GM19238 (cell line): ENCODE results near the gene RAB3A.

ENCODE experiments used
- DNase-seq: peaks from one replicate; pipeline ENCODE4 v3.0.0; 2011; ENCODE audit warnings: low spot score; ENCODE audit not compliant: insufficient read length

Gene RAB3A

DNA sequence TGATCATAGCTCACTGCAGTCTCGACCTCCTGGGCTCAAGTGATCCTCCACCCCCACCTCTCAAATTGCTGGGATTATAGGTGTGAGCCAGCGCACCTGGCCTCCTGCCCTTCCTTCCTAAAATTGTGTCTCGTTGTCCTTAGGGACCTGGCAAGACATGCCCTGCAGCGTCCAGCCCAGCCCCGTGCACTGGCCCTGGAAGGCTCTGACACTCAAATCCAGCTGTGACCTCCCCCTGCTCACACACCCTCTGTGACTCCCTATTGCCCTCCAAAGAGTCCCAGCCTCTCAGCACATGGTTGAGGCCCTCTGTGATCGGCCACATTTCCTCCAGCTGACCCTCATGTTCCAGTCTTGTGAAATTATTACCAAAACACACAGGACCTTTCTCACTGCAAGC, 5.9 kb downstream of the RAB3A start:
- DNase-seq: no peak

DNA sequence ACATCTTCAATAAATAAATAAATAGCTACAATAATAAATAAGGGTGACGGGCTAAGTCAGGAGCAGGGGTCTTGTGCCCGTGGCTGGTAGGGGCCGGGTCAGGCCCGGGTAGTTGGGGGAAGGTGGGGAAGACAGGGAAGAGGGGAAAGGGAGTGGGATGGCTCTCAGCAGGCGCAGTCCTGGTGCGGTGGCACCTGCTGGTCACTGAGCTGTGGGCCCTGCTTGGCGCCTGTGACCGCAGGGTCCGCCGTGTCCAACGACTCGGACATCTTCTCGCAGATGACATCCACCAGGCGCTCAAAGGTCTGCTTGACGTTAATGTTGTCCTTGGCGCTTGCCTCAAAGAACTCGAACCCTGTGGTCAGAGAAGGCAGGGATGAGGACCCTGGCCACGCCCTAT, 6.5 kb downstream of the RAB3A start:
- no peak for DNase-seq

DNA sequence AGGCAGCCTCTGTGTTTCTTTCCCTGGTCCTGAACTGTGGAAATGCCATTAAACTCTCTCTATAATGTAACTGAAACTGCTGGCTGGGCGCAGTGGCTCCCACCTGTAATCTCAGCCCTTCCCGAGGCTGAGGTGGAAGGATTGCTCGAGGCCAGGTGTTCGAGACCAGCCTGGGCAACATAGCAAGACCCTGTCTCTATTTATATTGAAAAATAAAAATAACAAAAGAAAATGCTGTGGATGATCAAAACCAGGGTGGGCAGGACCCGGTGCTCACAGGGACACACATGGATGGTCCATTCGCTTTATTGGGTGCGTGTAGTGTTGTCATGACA, 7.4 kb downstream of the RAB3A start:
- DNase-seq: no peak

DNA sequence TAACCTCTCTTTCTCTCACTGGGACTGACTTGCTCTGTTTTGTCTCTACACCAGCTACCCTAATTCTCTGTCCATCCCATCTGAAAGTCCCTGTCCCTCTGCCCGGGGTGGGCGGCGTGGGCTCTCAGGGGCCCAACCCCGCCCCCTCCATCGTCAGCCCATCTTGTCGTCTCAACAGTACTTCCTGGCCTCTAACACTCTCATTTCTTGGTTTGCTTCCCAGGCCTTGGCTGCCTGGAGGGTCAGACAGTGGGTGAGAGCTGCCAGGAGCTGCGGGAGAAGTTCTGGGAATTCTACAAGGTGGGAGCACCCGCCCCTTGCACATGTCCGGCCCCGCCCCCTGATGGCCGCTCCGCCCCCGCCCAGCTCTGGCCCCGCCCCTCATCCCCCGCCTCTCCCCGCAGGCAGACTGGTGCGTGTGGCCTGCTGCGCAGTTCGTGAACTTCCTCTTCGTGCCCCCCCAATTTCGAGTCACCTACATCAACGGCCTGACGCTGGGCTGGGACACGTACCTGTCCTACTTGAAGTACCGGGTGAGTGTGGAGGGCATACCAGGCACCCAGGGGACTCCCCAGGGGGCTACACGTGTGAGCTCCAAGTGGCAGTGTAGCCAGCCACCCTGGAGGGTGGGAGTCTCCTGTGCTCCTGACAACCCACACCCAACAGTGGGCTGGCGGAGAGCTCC, 9.1 kb downstream of the RAB3A start:
- no peak for DNase-seq

DNA sequence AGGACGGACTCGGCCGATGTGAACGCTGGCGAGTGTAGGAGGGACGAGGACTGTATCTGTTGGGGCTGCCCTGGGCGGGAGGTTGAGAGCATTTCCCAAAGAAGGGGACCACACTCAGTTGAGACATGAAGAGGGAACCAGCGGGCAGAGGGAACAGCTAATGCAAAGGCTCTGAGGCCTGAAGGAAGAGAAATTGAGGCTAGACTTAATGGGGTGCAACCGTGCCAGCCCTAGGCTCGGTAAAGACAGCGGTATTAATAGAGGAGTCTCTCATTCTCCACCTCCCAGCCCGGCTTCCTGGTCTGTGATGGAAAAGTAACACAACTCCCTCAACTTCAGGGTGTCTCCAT, 9.7 kb downstream of the RAB3A start:
- no peak for DNase-seq

DNA sequence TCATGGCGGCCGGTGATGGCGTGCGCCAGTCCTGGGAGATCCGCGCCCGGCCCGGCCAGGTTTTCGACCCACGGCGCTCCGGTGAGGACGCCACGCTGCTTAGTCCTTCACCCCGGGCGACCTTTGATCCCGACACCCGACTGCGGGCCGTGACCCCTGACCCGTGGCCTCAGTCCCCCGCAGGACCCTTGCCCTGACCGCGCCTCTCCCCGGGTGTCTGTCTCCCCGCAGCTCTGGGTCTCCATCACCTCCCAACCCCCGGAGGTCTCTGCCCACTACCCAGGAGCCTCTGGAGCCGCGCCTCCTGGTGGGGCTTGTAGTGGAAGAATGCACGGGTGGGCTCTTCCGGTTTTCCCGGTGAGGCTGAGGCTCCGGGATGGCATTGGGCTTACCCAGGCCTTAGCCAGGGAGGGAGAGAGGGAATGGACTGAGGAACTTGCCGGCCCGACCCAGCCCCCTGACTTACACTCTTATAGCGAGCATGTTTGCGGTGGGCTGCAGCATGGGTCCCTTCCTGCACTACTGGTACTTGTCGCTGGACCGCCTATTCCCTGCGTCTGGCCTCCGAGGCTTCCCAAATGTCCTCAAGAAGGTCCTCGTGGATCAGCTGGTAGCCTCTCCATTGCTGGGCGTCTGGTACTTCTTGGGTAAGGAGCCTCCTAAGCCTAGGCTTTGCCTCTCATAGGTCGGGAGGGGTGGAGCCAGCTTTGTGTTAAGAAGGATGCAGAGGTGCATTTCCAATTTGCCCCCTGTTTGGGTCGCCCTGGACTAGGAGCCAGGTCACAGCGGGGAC, 10.3 kb downstream of the RAB3A start:
- no peak for DNase-seq

DNA sequence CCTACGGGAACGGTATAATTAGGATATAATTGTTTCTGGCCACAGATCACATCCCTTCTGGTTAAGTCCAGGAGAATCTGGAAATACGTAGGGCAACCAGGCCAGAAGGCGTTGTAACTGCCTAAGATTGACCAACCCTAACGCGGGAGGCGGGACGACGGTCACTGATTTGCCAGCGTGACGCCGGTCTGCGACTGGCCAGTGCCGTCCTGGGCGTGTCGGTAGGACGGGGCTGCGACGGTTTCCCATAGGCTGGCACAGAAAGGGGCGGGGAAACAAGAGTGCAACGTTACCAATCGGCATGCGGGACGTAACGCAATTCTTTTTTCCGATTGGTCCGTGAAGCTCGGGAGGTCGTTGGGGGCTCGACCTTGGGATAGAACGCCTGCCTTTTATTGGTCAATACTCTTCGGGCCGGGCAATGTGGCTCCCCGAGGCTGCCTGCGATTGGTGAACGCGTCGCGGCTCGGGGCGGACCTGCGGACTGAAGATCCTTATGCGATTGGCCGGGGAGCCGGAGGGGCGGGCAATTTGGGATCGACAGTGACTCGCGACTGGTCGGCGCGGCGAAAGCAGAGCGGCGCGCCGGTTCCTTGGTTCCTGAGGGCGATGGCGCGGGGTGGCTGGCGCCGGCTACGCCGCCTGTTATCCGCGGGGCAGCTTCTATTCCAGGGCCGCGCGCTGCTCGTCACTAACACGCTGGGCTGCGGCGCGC, 11.0 kb downstream of the RAB3A start, which contains the start of gene MPV17L2:
TSS of gene MPV17L2 (plus strand) at position 546 of the 715 bp plus-strand sequence. CDS start at position 610, 64 bp downstream.
- peak; percentile 95 for DNase-seq

DNA sequence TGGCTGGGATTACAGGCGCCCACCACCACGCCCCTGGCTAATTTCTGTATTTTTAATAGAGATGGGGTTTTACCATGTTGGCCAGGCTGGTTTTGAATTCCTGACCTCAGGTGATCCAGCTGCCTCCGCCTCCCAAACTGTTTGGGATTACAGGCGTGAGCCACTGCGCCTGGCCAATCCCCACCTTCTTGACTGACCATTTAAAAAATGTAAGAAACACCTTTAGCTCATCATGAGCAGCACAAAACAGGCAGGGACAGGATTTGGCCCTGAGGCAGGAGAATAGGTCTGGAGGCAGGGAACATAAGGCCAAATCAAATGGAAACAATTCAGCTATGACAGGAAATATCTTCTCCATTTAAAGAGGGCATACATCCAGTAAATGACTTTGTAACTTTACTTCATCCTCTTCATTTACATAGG, 12.2 kb downstream of the RAB3A start:
- DNase-seq: no peak

DNA sequence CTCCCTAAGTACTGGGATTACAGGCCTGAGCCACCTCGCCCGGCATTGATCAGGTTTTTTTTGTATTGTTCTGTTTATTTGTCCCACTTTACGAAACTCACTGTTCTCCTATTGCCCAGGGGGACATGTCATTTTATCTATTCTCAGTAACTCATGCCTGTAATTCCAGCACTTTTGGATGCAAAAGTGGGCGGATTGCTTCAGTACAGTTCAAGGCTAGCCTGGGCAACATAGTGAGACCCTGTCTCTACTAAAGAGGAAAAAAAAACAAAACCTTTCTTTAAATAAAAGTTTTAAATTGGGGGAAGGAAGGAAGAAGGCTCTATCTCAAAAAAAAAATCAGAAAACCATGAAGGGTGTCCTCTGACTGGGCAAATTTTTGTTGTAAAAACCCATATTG, 13.6 kb downstream of the RAB3A start:
- DNase-seq: no peak

DNA sequence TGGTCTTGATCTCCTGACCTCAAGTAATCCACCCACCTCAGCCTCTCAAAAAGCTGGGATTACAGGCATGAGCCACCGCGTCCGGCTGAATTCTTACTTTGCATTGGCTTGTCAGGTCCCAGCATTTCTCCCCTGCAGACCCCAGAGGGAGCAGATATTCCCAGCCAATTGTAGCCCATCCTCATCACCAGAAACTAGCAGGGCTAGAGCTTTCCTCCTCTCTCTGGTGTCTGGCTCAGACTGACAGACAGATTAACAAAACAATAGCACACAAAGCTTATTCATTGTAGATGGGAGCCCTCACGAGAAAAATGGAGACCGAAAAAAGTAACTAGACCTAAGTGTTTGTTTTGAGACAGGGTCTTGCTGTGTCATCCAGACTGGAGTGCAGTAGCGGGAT, 18.3 kb downstream of the RAB3A start:
- no peak for DNase-seq

DNA sequence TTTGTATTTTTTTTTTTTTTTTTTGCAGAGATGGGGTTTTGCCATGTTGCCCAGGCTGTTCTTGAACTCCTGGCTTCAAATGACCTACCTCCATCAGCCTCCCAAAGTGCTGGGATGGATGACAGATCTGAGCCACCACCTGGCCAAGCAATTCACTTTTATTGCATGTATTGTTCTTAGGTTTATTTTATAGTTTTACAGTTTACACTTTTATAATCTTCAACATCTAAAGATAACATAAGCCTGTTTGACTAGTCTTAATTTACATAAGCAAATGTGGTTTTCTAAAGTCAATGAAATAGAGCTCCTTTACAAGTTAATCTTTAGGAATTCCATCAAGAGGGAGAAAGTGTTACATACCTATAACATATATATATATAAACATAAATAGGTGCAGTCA, 20.3 kb downstream of the RAB3A start:
- no peak for DNase-seq

DNA sequence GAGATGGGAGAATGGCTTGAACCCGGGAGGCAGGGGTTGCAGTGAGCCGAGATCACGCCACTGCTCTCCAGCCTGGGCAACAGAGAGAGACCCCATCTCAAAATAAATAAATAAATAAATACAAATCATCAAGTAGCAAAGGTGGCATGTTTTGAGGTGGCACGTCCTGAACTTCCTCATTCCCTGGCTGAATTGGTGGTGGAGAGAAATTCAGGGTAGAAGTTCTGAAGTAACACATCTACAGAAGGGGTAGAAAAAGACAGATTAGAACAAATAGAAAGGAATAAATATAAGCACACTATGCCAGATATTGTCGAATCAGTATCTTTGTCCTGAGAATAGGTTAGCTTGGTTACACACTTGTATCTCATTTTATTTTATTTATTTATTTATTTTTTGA, 23.9 kb downstream of the RAB3A start:
- DNase-seq: no peak

DNA sequence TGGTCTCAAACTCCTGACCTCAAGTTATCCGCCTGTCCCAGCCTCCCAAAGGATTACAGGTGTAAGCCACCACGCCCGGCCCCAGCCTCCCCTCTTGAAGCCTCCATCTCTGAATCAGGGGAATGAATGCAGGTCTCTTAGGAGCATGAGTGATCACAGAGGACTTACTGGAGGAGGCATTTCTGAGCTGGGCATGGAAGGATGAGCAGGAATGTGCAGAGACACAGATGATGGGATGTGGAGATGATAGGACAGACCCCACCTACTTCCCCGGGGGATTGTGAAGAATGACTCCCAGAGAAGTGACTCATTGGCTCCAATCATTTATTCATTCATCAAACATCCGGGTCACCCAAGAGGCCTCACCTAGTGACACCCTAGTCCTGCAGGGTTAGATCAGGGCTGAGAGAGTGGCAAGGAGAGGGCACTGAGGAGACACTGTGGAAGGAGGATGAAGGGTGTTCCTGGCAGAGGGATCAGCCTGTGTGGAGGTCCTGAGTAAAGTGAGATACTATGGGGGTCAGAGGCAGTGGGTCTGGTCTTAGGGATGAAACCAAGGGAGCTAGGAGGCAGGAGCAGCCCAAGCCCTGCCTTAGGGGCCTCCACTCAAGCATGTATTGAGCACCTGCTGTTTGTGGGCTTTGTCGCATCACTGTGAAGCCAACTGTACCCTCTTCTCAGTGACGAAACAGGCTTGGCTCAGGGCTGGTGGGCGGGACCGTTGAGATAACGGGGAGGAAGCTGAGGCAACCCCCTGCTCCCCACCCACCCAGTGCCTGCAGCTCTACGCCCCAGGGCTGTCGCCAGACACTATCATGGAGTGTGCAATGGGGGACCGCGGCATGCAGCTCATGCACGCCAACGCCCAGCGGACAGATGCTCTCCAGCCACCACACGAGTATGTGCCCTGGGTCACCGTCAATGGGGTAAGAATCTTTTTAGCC, 27.2 kb downstream of the RAB3A start:
- no peak for DNase-seq

DNA sequence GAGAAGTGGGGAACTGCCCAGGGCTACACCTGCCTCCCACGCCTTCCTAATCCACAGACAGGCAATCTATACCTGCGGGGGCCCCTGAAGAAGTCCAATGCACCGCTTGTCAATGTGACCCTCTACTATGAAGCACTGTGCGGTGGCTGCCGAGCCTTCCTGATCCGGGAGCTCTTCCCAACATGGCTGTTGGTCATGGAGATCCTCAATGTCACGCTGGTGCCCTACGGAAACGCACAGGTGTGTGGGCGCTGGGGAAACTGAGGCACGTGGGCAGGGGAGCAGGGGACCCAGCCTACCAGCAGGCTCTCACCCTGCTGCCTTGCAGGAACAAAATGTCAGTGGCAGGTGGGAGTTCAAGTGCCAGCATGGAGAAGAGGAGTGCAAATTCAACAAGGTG, 28.9 kb downstream of the RAB3A start:
- DNase-seq: no peak

DNA sequence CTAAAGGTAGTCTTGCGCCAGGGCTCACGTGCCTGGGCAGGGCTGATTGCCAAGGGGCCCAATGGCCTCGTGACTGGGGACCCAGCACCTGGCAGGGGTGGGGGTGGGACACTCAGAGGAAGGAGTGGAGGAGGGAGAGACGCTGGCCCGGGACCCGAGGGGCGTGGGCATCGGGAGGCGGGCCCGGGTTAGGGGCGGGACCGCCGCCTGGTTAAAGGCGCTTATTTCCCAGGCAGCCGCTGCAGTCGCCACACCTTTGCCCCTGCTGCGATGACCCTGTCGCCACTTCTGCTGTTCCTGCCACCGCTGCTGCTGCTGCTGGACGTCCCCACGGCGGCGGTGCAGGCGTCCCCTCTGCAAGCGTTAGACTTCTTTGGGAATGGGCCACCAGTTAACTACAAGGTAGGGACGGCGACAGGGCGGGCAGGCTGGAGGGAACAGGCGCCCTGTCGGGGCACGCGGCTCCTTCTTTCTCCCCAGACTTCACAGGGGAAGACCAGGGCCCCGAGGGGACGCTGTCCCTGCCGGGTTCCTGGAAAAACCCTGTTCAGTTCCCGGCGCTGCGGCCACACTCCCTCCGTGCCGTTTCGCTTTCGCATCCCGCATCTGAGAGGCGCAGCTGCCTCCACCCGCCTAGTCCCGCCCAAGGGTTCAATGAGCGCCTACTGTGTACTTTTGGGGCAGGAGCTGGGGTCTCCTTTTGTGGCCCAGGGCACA, 30.1 kb downstream of the RAB3A start, which contains the start of gene IFI30:
TSS of gene IFI30 (plus strand) at position 242 of the 717 bp plus-strand sequence. CDS start at position 271, 29 bp downstream.
- peak; percentile 85 for DNase-seq

DNA sequence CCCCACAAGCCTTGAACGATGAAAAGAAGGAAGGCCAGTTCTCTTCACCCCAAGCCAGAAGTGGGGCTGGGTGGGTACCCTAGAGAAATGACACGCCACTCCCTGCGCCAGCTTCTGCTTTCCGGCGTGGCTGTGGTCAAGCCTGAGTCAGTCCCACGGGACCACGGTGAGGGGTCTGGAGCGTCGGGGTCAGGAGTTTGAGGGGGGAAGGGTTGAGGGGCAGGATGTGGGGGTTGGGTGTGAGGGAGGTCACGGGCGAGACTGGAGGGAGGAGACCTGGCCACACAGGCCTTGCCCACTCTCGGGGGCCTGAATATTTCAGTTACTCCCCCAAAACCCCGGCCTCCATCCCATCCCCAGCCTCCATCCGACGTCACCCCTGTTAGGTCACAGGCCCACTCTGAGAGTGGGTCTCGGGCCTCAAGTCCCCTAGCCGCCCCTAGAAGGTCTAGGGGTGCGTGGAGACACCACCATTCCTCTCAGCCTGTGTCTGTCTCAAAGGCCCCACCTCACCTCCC, 30.7 kb downstream of the RAB3A start:
- DNase-seq: no peak

DNA sequence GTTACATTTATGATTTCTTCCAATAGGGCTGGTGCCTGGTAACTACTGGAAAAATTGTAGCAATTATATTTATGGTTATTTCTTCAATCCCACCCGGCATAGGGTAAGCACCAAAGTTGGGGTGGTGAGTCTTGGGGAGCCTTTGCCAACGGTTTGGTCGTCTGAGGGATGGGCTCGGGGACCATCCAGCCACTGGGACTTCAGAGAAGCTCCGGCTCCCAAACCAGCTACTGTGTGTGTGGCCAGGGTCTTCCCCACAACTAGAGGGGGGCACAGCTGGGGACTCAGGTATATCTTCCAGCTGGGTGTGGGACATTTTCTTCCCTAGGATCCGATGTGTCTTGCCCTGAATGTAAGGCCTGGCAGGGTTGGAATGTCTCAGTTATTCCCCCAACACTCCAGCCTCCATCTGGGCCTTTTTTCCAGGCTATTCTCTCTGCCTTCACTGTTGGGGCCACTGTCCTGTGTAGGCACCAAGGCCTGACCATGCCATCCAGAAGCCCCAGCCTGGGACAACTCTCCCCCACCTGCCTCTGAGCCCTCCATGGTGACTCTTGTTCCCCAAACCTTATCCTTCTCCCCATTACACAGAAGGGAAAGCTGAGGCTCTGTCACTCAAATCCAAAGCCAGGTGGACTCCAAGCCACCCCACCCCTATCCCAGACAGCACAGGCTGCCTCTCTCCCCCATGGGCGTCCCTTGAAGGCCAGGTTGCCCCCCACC, 31.4 kb downstream of the RAB3A start:
- DNase-seq: no peak

DNA sequence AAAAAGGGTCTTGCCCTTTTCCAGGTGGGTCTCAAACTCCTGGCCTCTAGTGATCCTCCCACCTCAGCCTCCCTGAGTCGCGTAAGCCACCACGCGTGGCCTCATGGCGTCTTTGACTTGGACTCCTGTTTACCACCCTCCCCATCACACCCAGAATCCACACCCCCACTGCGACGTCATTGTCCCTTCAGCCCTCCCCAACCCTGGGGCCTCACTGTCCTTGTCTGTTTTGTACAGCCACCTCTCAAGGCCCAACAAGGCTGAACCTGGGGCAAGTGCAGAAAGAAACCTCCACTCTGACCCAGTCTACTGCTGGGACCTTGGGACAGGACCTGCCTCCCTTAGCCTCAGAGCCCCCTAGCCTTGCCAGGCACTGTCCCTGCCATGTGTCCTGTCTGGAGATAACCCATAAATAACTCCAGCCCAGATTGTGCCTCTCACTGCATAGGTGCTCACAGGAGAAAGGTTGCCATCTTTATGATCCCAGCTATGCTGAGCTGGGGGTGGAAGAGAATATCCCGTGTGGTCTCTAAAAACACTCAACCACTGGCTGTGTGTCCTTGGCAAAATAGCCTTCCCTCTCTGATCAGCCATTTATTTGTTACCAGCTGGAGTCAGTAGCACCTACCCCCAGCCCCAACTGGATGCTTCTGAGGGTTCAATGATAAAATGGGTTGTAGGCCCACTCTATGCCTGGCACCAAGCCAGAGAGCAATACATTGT, 32.1 kb downstream of the RAB3A start:
- no peak for DNase-seq

DNA sequence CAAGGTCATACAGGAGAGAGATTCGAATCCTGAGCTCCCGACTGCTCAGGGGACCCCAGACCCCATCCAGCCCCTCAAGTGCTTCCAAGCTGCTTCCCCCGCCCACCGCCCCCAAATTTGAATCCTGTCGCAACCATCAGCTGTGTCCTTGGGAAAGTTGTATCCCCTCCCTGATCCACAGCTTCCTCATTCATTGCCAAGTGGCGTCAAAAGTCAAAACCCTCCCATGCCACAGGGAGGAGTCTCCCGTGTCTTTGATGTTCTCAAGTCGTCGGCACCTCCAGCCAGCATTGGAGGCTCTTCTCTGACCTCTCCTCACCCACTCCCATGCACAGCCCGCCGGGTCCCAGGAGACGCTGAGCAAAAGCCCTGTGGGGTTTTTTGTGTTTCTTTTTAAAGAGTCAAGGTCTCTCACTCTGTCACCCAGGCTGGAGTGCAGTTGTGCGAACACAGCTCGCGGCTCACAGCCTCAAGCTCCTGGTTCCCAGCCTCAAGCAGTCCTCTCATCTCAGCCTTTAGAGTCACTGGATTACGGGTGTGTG, 33.1 kb downstream of the RAB3A start:
- no peak for DNase-seq
